ENCODE data around the gene ARMC2.

GRCh38 chr6:108845145-108845544, 3.1 kb upstream of the ARMC2 start:
- no peak for TF ChIP-seq CTCF (conservative IDR thresholded peaks at IDR 0.05; ENCODE audit: low read depth, low read length)
- no peak for TF ChIP-seq EZH2 (IDR thresholded peaks at IDR 0.05; ENCODE audit: borderline replicate concordance, low read depth, low read length, poor library complexity, severe bottlenecking)
